ES-I3 (cell line): ENCODE results near the gene COL13A1.

Experiments used
- H3K36me3 ChIP-seq: 2 replicates; pipeline ENCODE4 v1.6.1; 2013; ENCODE audit warnings: mild to moderate bottlenecking, low read length, control low read depth, moderate library complexity; ENCODE audit not compliant: insufficient read depth
- H3K4me1 ChIP-seq: 2 replicates; pipeline ENCODE4 v1.6.1; 2013; ENCODE audit warnings: mild to moderate bottlenecking, control low read depth, low read length; ENCODE audit not compliant: insufficient read depth
- H3K9ac ChIP-seq: 2 replicates; pipeline ENCODE4 v1.6.1; 2013; ENCODE audit warnings: low read depth, mild to moderate bottlenecking, low read length, moderate library complexity
- H3K9me3 ChIP-seq: 2 replicates; pipeline ENCODE4 v1.6.1; 2013; ENCODE audit warnings: mild to moderate bottlenecking, low read length, moderate library complexity; ENCODE audit not compliant: control insufficient read depth, insufficient read depth

COL13A1 gene

GRCh38 chr10:69908124-69908523 lies 106.4 kb downstream of the COL13A1 start:
- H3K36me3 ChIP-seq = no peaks in the 10 kb centered on the region
- no peak overlapping the region for H3K9ac ChIP-seq
- H3K9me3 ChIP-seq = no peaks in the 10 kb centered on the region
- H3K4me1 ChIP-seq = no peaks in the 10 kb centered on the region; the same call in 1 of the 2 replicates

GRCh38 chr10:69910561-69910960 lies 108.9 kb downstream of the COL13A1 start:
- H3K36me3 ChIP-seq = no peaks in the 10 kb centered on the region
- no peaks in the 10 kb centered on the region for H3K9me3 ChIP-seq
- H3K4me1 ChIP-seq = no peaks in the 10 kb centered on the region; the same call in 1 of the 2 replicates
- H3K9ac ChIP-seq = no peak overlapping the region

GRCh38 chr10:69911613-69912528 lies 110.2 kb downstream of the COL13A1 start:
- H3K9me3 ChIP-seq = no peaks in the 10 kb centered on the region
- no peaks in the 10 kb centered on the region; the same call in 1 of the 2 replicates for H3K4me1 ChIP-seq
- no peaks in the 10 kb centered on the region for H3K36me3 ChIP-seq
- no peak overlapping the region for H3K9ac ChIP-seq

- Histone ChIP-seq H3K9ac (no peak overlapping the region), H3K9me3 (no peaks in the 10 kb centered on the region), H3K36me3 (no peaks in the 10 kb centered on the region), H3K4me1 (no peaks in the 10 kb centered on the region; the same call in 1 of the 2 replicates)
Measured at GRCh38 chr10:69912589-69912988, 110.9 kb downstream of the COL13A1 start.

GRCh38 chr10:69913606-69914382 lies 112.1 kb downstream of the COL13A1 start:
- H3K36me3 ChIP-seq = no peaks in the 10 kb centered on the region
- H3K9ac ChIP-seq = no peak overlapping the region
- H3K4me1 ChIP-seq = no peaks in the 10 kb centered on the region; the same call in 1 of the 2 replicates
- no peaks in the 10 kb centered on the region for H3K9me3 ChIP-seq

GRCh38 chr10:69914398-69915214 lies 112.9 kb downstream of the COL13A1 start:
- Histone ChIP-seq H3K36me3 (no peaks in the 10 kb centered on the region), H3K9me3 (no peaks in the 10 kb centered on the region), H3K9ac (no peak overlapping the region), H3K4me1 (no peaks in the 10 kb centered on the region; the same call in 1 of the 2 replicates)

GRCh38 chr10:69915215-69915560 lies 113.5 kb downstream of the COL13A1 start:
- no peaks in the 10 kb centered on the region for H3K9me3 ChIP-seq
- no peaks in the 10 kb centered on the region; the same call in 1 of the 2 replicates for H3K4me1 ChIP-seq
- no peak overlapping the region for H3K9ac ChIP-seq
- H3K36me3 ChIP-seq = no peaks in the 10 kb centered on the region

- no peaks in the 10 kb centered on the region; the same call in 1 of the 2 replicates for H3K4me1 ChIP-seq
- H3K9me3 ChIP-seq = no peaks in the 10 kb centered on the region
- no peaks in the 10 kb centered on the region for H3K36me3 ChIP-seq
- no peak overlapping the region for H3K9ac ChIP-seq
Measured at GRCh38 chr10:69916118-69916517, 114.4 kb downstream of the COL13A1 start.

GRCh38 chr10:69918036-69918435 lies 116.3 kb downstream of the COL13A1 start:
- Histone ChIP-seq H3K4me1 (no peaks in the 10 kb centered on the region; the same call in 1 of the 2 replicates), H3K9ac (no peak overlapping the region), H3K36me3 (no peaks in the 10 kb centered on the region)

GRCh38 chr10:69919250-69919649 lies 117.5 kb downstream of the COL13A1 start:
- Histone ChIP-seq H3K9me3 (no peaks in the 10 kb centered on the region), H3K4me1 (no peaks in the 10 kb centered on the region), H3K36me3 (no peaks in the 10 kb centered on the region), H3K9ac (no peak overlapping the region)

More at GRCh38 chr10:69918036-69918435, 116.3 kb downstream of the COL13A1 start:
- H3K9me3 ChIP-seq = no peaks in the 10 kb centered on the region

GRCh38 chr10:69925111-69925510 lies 123.4 kb downstream of the COL13A1 start:
- peaks cover 12% of the 10 kb centered on the region for H3K4me1 ChIP-seq
- no peaks in the 10 kb centered on the region for H3K9me3 ChIP-seq
- no peak overlapping the region for H3K9ac ChIP-seq
- no peaks in the 10 kb centered on the region for H3K36me3 ChIP-seq

GRCh38 chr10:69928339-69928738 lies 126.6 kb downstream of the COL13A1 start:
- H3K9me3 ChIP-seq = no peaks in the 10 kb centered on the region
- H3K4me1 ChIP-seq = peaks cover 12% of the 10 kb centered on the region
- no peak overlapping the region for H3K9ac ChIP-seq
- no peaks in the 10 kb centered on the region for H3K36me3 ChIP-seq

- Histone ChIP-seq H3K36me3 (no peaks in the 10 kb centered on the region), H3K9me3 (no peaks in the 10 kb centered on the region), H3K9ac (no peak overlapping the region), H3K4me1 (peaks cover 11% of the 10 kb centered on the region)
Measured at GRCh38 chr10:69929575-69929974, 127.9 kb downstream of the COL13A1 start.

- H3K9me3 ChIP-seq = no peaks in the 10 kb centered on the region
- no peaks in the 10 kb centered on the region for H3K36me3 ChIP-seq
Measured at GRCh38 chr10:69934768-69935167, 133.1 kb downstream of the COL13A1 start.

More at GRCh38 chr10:69934768-69935167, 133.1 kb downstream of the COL13A1 start:
- Histone ChIP-seq H3K4me1 (no peaks in the 10 kb centered on the region), H3K9ac (no peak overlapping the region)
